SH-SY5Y (cell line): ENCODE measurements around the gene PTPRA.

ENCODE experiments used
- GATA2 ChIP-seq: IDR thresholded peaks from 2 replicates; pipeline ENCODE4 v1.6.1; 2011; ENCODE audit warnings: mild to moderate bottlenecking, low read depth, low read length
- GATA3 ChIP-seq: IDR thresholded peaks from 2 replicates; pipeline ENCODE4 v1.6.1; 2011; ENCODE audit warnings: low read depth, mild to moderate bottlenecking, low read length, moderate library complexity

DNA sequence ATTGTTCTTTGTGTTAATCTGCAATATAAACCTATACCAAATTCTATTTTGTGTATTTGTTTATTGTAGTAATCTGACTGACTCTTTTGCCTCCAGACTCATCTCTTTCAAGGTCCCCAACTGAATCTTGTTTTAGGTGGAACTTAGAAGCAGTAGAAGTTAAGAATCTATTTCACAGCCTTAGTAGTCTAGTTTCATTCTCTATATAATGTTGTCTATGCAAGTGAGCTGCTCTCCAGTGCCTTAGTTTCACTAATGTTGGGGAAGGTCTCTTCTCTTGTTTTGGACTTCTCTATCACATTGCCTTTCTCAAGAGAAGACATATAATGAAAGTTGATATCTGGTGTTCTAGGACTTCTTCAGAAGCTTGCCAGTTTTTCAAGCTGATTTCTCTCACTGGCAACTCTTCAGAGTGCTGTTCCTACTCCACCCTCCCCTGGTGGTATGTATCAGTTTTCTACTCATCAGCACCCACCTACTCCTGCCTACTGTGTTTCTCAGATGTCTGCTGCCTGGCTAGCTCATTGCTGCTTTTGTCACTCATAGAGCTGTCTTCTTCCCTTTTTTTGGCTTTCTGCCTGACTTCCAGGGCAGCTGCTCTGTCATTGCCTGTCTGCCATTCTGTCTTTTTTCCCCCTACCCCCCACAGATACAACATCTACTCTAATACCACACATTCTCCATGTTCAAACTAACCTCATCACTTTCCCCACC, 82.1 kb downstream of the PTPRA start:
- TF ChIP-seq GATA2 (no peak), GATA3 (no peak)
